HTERT RPE-1 (cell line): ENCODE data around the gene CYP3A5.

Source experiments
- in situ Hi-C: fragments of 300-500 bp; cut with MboI; formaldehyde crosslinking; loops from 4 replicates; pipeline ENCODE4 v1.14.3; 2020; ENCODE audit warnings: low sequenced_read_pairs

Gene CYP3A5

GRCh38 chr7:99616359-99617191 lies 63.2 kb downstream of the CYP3A5 start, which contains the start of gene ZSCAN25:
TSS of gene ZSCAN25 (plus strand) at chr7:99616946. CDS start at chr7:99619607, 2,661 bp downstream.
- in situ Hi-C loops, result no loop called here

- in situ Hi-C loops, result no loop called here
Measured at GRCh38 chr7:99615989-99616358, 63.8 kb downstream of the CYP3A5 start.

- in situ Hi-C loops, result no loop called here
Measured at GRCh38 chr7:99614495-99614894, 65.3 kb downstream of the CYP3A5 start.

- in situ Hi-C loops, result no loop called here
Measured at GRCh38 chr7:99607548-99607947, 72.2 kb downstream of the CYP3A5 start.

- in situ Hi-C loops, result no loop called here
Measured at GRCh38 chr7:99606531-99606930, 73.3 kb downstream of the CYP3A5 start.

- in situ Hi-C loops, result no loop called here
Measured at GRCh38 chr7:99605527-99605926, 74.3 kb downstream of the CYP3A5 start.

GRCh38 chr7:99601656-99602310 lies 78.0 kb downstream of the CYP3A5 start:
- in situ Hi-C loops, result no loop called here

GRCh38 chr7:99599836-99600235 lies 80.0 kb downstream of the CYP3A5 start:
- in situ Hi-C loops, result no loop called here
